Placental epithelial cell (primary cell): ENCODE measurements around the gene AAMDC. TPM values are rescaled to one million over a fixed set of nuclear protein-coding genes. Genes with fewer than 3 reads are reported as not detected.

Source experiments
- small RNA-seq: library from RNA; depleted of rRNA; stranded (forward); fragments of <200 nt; gene quantifications from one replicate; pipeline ENCODE3, GENCODE V24; 2012
- total RNA-seq: library from RNA; depleted of rRNA; stranded (reverse); fragments of >200 nt; gene quantifications from 2 replicates; pipeline ENCODE4 v1.2.3, GENCODE V29; 2012

AAMDC gene
- total RNA-seq, result 10.4 and 21.6 TPM in 2 replicates

GRCh38 chr11:77820565-77821348 is at the start of gene AAMDC, which contains the start of gene RSF1:
Gene AAMDC, plus strand, starts transcription at chr11:77821144. Its CDS starts 21,353 bp downstream, at chr11:77842497.
Gene RSF1, minus strand, starts transcription at chr11:77820722. Its CDS starts 8 bp downstream, at chr11:77820714.

Small RNA genes lying within 50 kb of the gene (small RNA-seq; reads per million reads assigned to genes)
- not detected for gene AP002812.4

Other genes starting within 250 kb of the AAMDC start
- 0.39 and 1.1 TPM in 2 replicates for gene AQP11, start 231.2 kb upstream of the AAMDC start, total RNA-seq
- 90.8 and 133 TPM in 2 replicates for gene CLNS1A, start 183.3 kb upstream of the AAMDC start, total RNA-seq
- gene RSF1, start 422 bp upstream of the AAMDC start, total RNA-seq, result 16.4 and 29.8 TPM in 2 replicates
- gene INTS4, start 173.5 kb downstream of the AAMDC start, total RNA-seq, result 39.3 and 43.9 TPM in 2 replicates
- gene KCTD14, start 202.1 kb downstream of the AAMDC start, total RNA-seq, result 5.5 and 7.9 TPM in 2 replicates
- not detected in 2 replicates for gene THRSP, start 242.7 kb downstream of the AAMDC start, total RNA-seq